Ammon's horn (tissue), 1 donor: ENCODE results near the gene R3HDM4.
"Not testable (repeated sequence)": the region's sequence is repeated elsewhere in the genome, so short reads cannot be mapped to it uniquely, and the experiment has no call there.

Experiments used
- DNase-seq: peaks from one replicate; pipeline ENCODE4 v3.0.0-alpha.2; 2016; ENCODE audit warnings: low spot score

R3HDM4 gene

GRCh38 chr19:913080-913748 is at the start of gene R3HDM4:
Gene R3HDM4 (minus strand): TSS chr19:913219. CDS start chr19:913157, 62 bp downstream.
- peak; percentile 71 for DNase-seq

GRCh38 chr19:961866-962620 is 49.0 kb upstream of the R3HDM4 start:
- no peak for DNase-seq

DNA sequence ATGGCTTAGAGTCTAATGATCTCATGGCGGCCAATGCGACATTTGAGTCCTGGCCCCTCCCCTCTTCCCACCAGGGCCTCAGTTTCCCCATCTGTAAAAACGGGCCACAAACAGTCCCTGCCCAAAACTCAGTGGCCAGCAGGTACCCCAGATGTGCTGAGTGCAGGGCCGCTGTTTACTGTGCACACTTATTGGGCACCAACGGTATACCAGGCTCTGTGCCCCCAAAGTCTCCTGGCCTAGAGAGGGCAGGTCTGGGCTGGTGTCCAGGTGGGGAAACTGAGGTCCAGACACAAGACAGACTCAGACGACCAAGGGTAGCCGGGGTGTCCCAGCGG is 47.6 kb upstream of the R3HDM4 start:
- DNase-seq: no peak

DNA sequence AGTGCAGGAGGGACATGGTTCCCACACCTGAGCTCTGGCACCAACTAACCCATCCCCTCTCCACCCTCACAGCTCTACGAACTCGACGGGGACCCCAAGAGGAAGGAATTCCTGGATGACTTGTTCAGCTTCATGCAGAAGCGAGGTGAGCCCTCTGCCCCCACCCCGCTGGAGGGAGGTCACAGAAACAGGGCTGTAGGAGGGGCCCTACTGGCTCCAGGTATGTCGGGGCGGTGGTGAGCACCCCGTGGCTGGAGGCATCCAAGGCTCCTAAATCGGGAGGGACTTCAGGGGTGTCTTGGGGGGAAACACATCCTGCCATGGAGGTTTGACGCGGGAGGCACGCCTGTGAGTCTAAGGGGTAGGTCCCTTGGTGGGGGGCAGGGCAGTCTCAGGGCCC is 47.0 kb upstream of the R3HDM4 start:
- no peak for DNase-seq

- peak; percentile 43 for DNase-seq
Observed at GRCh38 chr19:958967-959855, 46.2 kb upstream of the R3HDM4 start.

GRCh38 chr19:957578-957977 is 44.6 kb upstream of the R3HDM4 start:
- not testable (repeated sequence) for DNase-seq

GRCh38 chr19:956766-957440 is 43.9 kb upstream of the R3HDM4 start:
- no peak for DNase-seq

DNA sequence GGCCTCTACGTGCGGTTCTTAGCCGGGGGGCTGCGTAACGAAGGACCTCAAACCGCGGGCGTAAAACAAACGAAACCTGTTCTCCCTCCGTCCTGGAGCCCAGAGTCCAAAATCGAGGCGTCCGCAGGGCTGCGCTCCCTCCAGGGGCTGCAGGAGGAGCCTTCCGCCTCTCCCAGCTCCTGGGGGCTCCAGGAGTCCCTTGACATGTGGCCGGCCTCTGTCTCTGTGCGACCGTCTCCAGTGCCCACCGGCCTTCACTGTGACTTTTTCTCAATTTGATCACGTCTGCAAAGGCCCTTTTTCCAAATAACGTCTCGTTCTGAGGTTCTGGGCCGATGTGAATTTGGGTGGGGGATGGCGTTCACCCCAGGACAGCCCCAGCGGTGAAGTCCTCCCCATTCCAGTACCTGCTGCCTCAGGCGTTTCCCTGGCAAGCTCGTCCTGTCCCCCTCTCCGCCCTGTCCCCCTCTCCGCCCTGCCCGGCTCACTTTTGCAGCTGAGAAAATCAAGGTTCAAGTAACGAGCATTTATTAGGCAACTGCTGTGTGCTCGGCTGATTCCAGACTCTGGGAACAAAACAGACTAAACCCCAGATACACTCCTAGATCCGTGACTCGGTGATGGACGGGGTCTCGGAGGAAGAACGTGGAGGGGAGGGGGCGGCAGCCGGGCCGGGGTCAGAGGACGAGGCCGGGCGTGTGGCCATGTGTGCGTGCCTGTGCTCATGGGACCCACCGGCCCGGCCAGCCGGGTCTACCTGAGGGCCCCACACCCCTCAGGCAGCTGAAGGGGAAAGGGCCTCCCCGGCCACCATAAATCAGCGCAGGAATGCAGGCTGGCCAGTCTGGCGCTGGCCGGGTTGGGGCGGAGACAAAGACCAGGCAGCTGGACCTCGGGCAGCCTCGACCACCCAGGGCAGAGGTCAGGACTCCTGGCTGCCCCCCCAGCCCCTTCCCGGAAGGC is 43.1 kb upstream of the R3HDM4 start:
- DNase-seq: no peak

DNA sequence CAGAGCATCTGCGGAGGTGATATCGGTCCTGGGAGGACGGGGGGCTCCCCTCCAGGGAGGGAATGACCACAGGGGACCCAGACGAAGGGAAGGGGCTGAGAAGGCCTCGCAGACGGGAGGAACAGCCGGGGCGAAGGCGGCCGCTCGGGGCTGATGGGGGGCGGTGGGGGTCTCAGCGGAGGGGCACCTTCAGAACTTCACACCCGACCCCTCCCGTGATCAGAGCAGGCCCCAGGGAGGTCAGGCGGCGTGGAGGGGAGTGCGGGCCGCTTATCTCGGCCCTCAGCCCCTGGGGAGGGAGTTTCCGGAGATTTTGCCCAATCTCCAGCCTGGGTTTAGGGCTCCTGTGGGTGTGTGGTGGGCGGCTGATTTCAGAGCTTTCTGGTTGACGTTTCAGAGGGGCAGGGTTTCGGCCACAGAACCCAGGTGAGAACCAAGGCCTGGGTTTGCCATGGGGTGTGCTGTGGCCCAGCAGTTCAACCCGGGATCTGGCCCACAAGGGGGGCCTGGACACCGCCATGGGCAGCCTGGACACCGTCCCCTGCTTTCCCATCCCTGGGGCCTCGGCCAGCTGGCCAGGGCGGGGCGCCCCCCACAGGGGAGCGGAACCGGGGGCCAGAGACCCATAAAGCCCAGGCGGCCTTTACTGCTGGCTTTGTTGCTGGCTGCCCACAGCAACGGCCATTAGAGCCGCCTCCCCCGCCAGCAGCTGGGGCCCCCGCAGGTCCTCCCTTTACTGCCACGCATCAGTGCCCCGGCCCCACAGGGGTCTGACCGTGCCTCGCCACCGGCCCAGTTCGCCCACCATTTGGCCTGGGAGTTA is 41.9 kb upstream of the R3HDM4 start:
- no peak for DNase-seq

DNA sequence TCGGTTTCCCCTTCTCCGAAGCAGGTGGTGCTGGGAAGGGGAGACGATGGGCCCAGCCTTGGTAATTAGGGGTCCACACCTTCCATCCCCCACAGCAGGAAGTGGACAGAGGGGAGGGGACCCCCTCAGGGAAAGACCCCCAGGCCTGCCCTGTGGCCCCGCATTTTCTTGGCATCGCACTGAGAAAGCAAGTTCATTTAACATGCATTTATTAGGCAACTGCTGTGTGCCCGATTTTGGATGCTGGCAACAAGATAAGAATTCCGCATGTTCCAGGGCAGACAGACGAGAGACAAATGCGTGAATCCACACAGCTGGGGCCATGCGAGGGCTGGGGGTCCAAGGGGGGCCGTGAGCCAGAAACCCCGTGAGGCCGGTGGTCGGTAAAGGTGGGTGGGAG is 41.3 kb upstream of the R3HDM4 start:
- no peak for DNase-seq

- no peak for DNase-seq
Observed at GRCh38 chr19:953445-954271, 40.6 kb upstream of the R3HDM4 start.

- DNase-seq: no peak
Observed at GRCh38 chr19:952680-953444, 39.8 kb upstream of the R3HDM4 start.

DNA sequence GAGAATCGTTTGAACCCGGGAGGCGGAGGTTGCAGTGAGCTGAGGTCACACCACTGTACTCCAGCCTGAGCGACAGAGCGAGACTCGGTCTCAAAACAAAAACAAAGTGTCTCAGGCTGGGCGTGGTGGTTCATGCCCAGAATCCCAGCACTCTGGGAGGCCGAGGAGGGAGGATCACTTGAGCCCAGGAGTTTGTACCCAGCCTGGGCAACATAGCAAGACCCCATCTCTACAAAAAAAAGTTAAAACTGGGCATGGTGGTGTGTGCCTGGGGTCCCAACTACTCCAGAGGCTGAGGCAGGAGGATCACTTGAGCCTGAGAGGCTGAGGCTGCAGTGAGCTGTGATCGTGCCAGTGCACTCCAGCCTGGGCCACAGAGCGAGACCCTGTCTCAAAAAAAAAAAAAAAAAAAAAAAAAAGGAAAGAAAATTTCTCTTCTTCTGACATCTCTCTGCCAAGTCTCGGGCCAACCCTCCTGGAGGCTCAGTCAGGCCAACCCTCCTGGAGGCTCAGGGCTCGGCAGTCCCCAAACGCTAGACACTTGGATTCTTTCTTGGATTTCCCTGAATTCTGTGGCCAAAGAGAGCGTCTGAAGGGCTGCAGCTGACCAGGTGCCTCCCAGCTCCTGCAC is 39.1 kb upstream of the R3HDM4 start:
- no peak for DNase-seq

DNA sequence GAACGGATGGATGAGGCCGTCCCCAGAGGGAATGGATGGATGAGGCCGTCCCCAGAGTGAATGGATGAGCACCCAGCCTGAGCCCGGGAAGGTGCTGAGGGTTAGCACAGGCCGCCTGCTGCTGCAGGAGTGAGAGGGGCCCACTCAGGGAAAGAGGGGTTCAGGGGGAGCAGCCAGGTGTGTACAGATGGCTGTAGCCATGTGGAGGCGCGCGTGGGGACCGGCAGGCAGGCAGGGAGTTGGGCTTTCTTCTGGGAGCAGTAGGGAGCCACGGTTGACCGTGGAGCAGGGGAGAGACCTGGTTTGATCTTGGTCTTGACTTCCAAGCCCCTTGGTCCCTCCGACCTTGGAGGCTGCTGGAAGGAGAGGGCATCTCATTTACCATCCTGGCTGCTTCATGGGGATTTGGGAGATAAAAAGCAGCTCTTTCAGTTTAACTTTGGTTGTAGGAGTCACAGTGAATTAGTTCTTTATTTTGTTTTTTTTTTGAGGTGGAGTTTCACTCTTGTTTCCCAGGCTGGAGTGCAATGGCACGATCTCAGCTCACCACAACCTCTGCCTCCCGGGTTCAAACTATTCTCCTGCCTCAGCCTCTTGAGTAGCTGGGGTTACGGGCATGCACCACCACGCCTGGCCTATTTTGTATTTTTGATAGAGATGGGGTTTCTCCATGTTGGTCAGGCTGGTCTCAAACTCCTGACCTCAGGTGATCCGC is 37.5 kb upstream of the R3HDM4 start:
- DNase-seq: no peak

GRCh38 chr19:948842-949496 is 36.0 kb upstream of the R3HDM4 start:
- DNase-seq: no peak

DNA sequence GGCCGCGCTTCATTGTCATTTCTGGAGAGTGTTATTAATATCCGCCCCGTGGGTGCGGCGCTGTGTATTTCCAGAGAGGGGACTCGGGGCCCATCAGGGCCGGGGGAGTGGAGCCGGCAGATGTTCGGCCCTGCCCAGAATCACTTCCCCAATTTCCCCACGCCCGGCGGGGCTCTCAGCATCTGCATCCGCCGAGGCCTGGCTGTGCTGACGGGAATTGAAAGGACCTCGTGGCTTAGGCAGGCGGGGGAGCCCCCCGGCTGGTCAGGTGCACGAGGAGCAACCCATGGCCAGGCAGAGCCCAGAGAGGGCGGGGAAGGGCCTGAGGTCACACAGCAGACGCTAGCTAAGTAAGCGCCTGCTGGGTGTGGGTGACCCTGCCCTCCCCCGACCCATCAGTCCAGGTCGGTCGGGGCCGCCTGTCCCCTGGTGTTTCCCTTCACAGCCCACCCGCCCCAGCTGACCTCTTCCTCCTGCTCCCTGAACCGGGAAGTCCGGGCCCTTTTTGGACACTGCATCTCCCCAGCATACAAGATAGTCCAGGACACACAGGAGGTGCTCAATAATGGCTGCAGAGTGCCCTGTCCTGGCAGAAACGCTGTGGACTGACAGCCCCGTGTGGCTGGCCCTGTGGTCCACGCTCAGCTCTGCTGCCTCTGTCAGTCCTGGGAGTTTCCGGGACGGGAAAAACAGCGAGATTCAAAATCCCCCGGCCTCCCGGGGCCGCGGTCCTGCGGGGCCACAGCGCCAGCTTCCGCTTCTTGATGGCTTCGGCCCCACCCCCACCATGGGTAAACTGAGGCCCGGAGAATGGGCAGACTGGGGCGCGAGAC is 34.9 kb upstream of the R3HDM4 start:
- DNase-seq: peak; percentile 62
